Loucy (cell line): ENCODE measurements around the gene SUPT3H.

Source experiments
- H2AFZ ChIP-seq: fragments of 200-600 bp; sonication (generic); 2 replicates; pipeline ENCODE4 v1.6.0; 2016; ENCODE audit warnings: antibody characterized with exemption, mild to moderate bottlenecking, low read length, moderate library complexity
- H3F3A ChIP-seq: fragments of 200-600 bp; 2 replicates; pipeline ENCODE4 v1.6.0; 2016; ENCODE audit warnings: antibody characterized with exemption, low read depth, mild to moderate bottlenecking
- H3K27me3 ChIP-seq: fragments of 200-600 bp; sonication (generic); 2 replicates; pipeline ENCODE4 v1.6.1; 2014; ENCODE audit warnings: low read length, mild to moderate bottlenecking; ENCODE audit not compliant: insufficient read depth, poor library complexity, severe bottlenecking
- H3K36me3 ChIP-seq: fragments of 200-600 bp; sonication (generic); 2 replicates; pipeline ENCODE4 v1.6.1; 2016; ENCODE audit warnings: low read length; ENCODE audit not compliant: insufficient read depth
- H3K4me1 ChIP-seq: fragments of 200-600 bp; sonication (generic); 2 replicates; pipeline ENCODE4 v1.5.1; 2014; ENCODE audit warnings: low read length, mild to moderate bottlenecking; ENCODE audit not compliant: insufficient read depth, poor library complexity, severe bottlenecking
- H3K4me2 ChIP-seq: fragments of 200-600 bp; sonication (generic); 2 replicates; pipeline ENCODE4 v1.6.0; 2014; ENCODE audit warnings: antibody characterized with exemption, low read length, low read depth, mild to moderate bottlenecking; ENCODE audit not compliant: poor library complexity, severe bottlenecking
- H3K4me3 ChIP-seq: fragments of 200-600 bp; sonication (generic); 2 replicates; pipeline ENCODE4 v1.5.1; 2014; ENCODE audit warnings: low read length, mild to moderate bottlenecking, mixed read lengths; ENCODE audit not compliant: poor library complexity, severe bottlenecking
- H3K79me2 ChIP-seq: fragments of 200-600 bp; sonication (generic); 2 replicates; pipeline ENCODE4 v1.6.1; 2014; ENCODE audit warnings: low read length; ENCODE audit not compliant: insufficient read depth
- H3K9ac ChIP-seq: fragments of 200-600 bp; sonication (generic); 2 replicates; pipeline ENCODE4 v1.6.0; 2014; ENCODE audit warnings: mild to moderate bottlenecking, low read depth, low read length, moderate library complexity; ENCODE audit not compliant: poor library complexity, severe bottlenecking
- H3K9me2 ChIP-seq: fragments of 200-600 bp; sonication (generic); replicated peaks from 2 replicates; pipeline ENCODE4 v1.6.1; 2016; ENCODE audit warnings: low read depth, low read length, mixed read lengths
- H3K9me3 ChIP-seq: fragments of 200-600 bp; sonication (generic); 2 replicates; pipeline ENCODE4 v1.6.1; 2014; ENCODE audit warnings: mild to moderate bottlenecking, antibody characterized with exemption, low read length, low read depth; ENCODE audit not compliant: insufficient read depth
- H4K20me1 ChIP-seq: fragments of 200-600 bp; sonication (generic); 2 replicates; pipeline ENCODE4 v1.6.0; 2014; ENCODE audit warnings: antibody characterized with exemption, low read length, mild to moderate bottlenecking; ENCODE audit not compliant: insufficient read depth, poor library complexity, severe bottlenecking
- CTCF ChIP-seq: fragments of 200-600 bp; sonication (generic); conservative IDR thresholded peaks from 2 replicates; pipeline ENCODE4 v1.5.1; 2014; ENCODE audit warnings: mild to moderate bottlenecking, antibody characterized with exemption, low read length
- EZH2phosphoT487 ChIP-seq: fragments of 200-600 bp; IDR thresholded peaks from 2 replicates; pipeline ENCODE4 v1.6.1; 2018; ENCODE audit warnings: antibody characterized with exemption, mild to moderate bottlenecking, moderate library complexity, borderline replicate concordance

Gene SUPT3H

GRCh38 chr6:45136495-45136894 lies 241.2 kb downstream of the SUPT3H start:
- Histone ChIP-seq H3K9me2 (no peaks in the 10 kb centered on the region), H3K4me1 (peaks cover 12% of the 10 kb centered on the region), H3K36me3 (no peaks in the 10 kb centered on the region), H3K9me3 (peaks cover 26% of the 10 kb centered on the region), H3K27me3 (no peaks in the 10 kb centered on the region), H3K79me2 (peaks cover 12% of the 10 kb centered on the region; the same call in 1 of the 2 replicates), H3K9ac (no peak overlapping the region), H3K4me2 (no peak overlapping the region), H3F3A (no peaks in the 10 kb centered on the region), H4K20me1 (no peaks in the 10 kb centered on the region), H3K4me3 (no peak overlapping the region), H2AFZ (no peak overlapping the region)
- TF ChIP-seq CTCF (no peak), EZH2phosphoT487 (no peak)

GRCh38 chr6:45132658-45133294 lies 245.0 kb downstream of the SUPT3H start:
- no peak overlapping the region for H2AFZ ChIP-seq
- no peaks in the 10 kb centered on the region for H3K27me3 ChIP-seq
- H3K4me3 ChIP-seq = no peak overlapping the region
- H3K4me1 ChIP-seq = peaks cover 16% of the 10 kb centered on the region
- no peaks in the 10 kb centered on the region for H3K36me3 ChIP-seq
- no peak for TF ChIP-seq EZH2phosphoT487
- no peak for TF ChIP-seq CTCF
- H3K9me3 ChIP-seq = peaks cover 20% of the 10 kb centered on the region
- H3K4me2 ChIP-seq = no peak overlapping the region
- peaks cover 4% of the 10 kb centered on the region for H3K79me2 ChIP-seq
- H4K20me1 ChIP-seq = no peaks in the 10 kb centered on the region
- no peaks in the 10 kb centered on the region for H3K9me2 ChIP-seq
- no peak overlapping the region for H3K9ac ChIP-seq
- H3F3A ChIP-seq = no peaks in the 10 kb centered on the region

GRCh38 chr6:45132059-45132458 lies 245.7 kb downstream of the SUPT3H start:
- no peak overlapping the region for H3K4me3 ChIP-seq
- no peak for TF ChIP-seq CTCF
- TF ChIP-seq EZH2phosphoT487 = no peak

More at GRCh38 chr6:45132059-45132458, 245.7 kb downstream of the SUPT3H start:
- H3K9me2 ChIP-seq = no peaks in the 10 kb centered on the region
- no peaks in the 10 kb centered on the region for H3K36me3 ChIP-seq
- no peak overlapping the region for H2AFZ ChIP-seq
- H3K4me2 ChIP-seq = no peak overlapping the region
- H4K20me1 ChIP-seq = no peaks in the 10 kb centered on the region
- H3K4me1 ChIP-seq = peaks cover 16% of the 10 kb centered on the region
- H3F3A ChIP-seq = no peaks in the 10 kb centered on the region
- H3K27me3 ChIP-seq = no peaks in the 10 kb centered on the region
- peaks cover 4% of the 10 kb centered on the region for H3K79me2 ChIP-seq
- H3K9me3 ChIP-seq = peaks cover 16% of the 10 kb centered on the region
- H3K9ac ChIP-seq = no peak overlapping the region
